HG02884 (cell line): Measurements from ENCODE around the gene NUDT3.
"Not testable (repeated sequence)": the region's sequence is repeated elsewhere in the genome, so short reads cannot be mapped to it uniquely, and the experiment has no call there.

Experiments
- ATAC-seq: cut with Tn5 transposase; IDR thresholded peaks from one replicate; pipeline ENCODE4 v1.9.1; 2021; ENCODE audit warnings: mild to moderate bottlenecking, moderate library complexity; ENCODE audit not compliant: unreplicated experiment

NUDT3 gene

DNA sequence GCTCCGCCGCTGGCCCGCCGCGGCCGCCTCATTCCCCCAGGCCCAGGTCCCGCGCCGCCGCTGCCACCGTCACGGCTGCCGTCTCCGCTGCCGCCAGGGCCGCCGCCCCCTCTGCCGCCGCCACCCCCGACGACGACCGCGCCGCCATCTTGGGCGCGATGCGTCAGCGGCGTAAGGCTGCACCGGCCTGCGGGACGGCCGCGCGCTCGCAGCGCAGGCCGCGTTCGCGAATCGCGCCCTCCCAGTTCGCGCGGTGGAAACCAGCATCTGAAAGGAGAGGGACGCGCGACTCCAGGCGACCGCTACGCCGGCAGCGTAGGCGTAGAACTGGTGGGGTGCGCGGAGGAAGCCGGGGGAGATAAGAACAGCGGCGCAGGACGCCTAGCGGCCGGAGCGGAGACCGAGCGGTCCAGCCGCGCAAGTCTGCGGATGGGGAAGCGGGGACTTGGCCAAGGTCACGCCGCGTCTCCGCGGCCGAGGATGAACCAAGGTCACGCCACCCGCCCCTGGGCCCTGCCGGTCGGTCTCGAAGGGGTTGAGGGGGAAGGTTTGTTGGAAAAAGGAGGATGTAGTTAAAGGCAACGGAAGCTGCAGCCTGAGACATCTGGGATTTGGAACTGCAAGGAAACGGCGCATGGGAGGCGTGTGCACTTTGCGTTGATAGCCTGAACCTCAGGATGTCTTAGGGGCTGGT lies at the start of gene NUDT3:
Gene NUDT3, minus strand, starts transcription at position 173 of the 694 bp plus-strand sequence. CDS start 307 bp downstream, outside the sequence.
- ATAC-seq, result peak; percentile 52

DNA sequence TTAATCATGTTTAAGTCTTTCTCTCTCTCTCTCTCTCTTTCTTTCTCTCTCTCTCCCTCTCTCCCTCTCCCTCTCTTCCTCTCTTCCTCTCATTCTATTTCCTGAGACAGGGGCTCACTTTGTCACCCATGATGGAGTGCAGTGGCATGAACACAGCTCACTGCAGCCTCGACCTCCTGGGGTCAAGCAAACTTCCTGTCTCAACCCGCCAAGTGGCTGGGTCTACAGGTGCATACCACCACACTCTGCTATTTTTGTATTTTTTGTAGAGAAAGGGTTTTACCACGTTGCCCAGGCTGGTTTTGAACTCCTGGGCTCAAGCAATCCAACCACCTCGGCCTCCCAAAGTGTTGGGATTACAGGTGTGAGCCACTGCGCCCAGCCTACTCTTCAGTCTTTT lies 49.1 kb upstream of the NUDT3 start:
- no peak for ATAC-seq

DNA sequence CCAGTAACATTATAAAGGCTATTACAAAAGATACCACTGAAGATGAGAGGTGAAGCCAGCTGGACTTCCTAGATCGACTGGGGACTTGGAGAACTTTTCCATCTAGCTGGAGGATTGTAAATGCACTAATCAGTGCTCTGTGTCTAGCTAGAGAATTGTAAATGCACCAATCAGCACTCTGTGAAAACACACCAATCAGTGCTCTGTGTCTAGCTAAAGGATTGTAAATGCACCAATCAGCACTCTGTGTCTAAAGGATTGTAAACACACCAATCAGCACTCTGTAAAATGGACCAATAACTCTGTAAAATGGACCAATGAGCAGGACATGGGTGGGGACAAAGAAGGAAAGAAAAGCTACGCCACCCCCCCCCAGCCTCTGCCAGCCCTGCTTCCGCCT lies 47.0 kb upstream of the NUDT3 start:
- no peak for ATAC-seq

- no peak for ATAC-seq
Measured at GRCh38 chr6:34438705-34439104, 46.2 kb upstream of the NUDT3 start.

GRCh38 chr6:34437644-34437970 lies 45.1 kb upstream of the NUDT3 start:
- no peak for ATAC-seq

DNA sequence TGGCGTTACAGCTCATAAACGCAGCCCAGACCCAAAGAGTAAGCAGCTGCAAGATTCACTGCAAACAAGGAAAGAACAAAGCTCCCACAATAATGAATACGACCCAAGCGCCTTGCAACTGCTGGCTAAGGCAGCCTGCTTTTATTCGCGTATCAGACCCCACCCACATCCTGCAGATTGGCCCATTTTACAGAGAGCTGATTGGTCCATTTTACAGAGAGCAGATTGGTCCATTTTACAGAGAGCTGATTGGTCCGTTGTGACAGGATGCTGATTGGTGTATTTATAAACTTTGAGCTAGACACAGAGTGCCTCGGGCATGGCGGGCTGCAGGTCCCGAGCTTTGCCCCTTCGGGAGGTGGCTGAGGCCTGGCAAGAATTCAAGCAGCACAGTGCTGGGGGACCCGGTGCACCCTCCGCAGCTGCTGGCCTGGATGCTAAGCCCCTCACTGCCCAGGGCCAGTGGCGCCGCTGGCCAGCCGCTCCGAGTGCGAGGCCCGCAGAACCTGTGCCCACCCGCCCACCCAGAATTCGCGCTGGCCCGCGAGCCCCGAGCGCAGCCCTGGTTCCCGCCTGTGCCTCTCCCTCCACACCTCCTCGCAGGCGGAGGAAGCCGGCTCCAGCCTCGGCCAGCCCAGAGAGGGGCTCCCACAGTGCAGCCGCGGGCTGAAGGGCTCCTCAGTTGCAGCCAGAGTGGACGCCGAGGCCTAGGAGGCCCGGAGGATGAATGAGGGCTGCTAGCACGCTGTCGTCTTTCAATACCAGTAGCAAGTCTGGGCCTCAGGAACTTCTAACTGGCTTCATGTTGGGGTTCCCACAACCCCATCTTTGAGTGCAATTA lies 44.6 kb upstream of the NUDT3 start:
- no peak for ATAC-seq

GRCh38 chr6:34435916-34436315 lies 43.4 kb upstream of the NUDT3 start:
- no peak for ATAC-seq

DNA sequence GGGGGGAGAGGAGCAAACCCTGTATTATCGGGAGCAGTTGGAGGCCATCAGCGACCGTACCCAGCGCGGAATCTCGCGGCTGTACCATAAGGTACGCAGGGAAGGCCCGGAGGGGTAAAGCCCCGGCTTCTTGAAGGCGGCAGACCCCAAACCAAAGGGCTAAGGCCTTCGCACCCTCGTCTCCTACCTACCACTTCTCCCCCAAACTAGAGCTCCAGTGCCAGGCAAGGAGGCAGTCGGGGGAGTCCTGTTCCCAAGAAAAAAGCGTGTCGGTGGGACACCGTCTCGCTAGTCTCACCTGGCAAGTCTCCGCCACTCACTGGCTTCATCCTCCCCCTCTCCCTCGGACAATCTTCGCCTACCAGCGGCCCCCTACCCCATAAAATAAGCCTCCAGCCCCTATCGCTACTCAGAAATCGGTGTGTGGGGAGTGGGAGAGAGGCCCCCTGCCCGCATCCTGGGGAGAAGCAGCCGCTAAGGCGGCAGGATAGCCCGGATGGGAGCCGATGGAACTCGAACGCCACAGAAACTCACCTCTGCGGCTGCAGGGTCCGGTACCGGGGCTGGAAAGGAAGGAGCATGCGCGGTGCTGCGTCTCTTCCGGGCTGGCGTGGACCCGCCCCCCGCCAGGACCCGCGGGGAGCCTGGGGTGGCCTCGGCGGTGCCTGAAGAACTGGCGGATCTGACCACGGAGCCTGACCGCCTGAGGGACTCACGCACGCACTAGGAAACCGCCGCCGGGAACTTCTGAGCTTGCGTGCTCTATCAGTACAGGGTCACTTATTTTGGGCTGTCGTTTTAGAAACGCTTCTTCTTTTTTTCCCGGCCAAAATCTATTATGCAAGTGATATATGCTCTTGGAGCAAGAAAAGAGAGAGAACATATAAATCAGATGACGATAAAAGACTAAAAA lies 33.3 kb upstream of the NUDT3 start, which contains the start of gene RPS10:
Gene RPS10, minus strand, starts transcription at position 572 of the 913 bp plus-strand sequence. CDS start 848 bp downstream, outside the sequence.
- peak; percentile 74 for ATAC-seq

DNA sequence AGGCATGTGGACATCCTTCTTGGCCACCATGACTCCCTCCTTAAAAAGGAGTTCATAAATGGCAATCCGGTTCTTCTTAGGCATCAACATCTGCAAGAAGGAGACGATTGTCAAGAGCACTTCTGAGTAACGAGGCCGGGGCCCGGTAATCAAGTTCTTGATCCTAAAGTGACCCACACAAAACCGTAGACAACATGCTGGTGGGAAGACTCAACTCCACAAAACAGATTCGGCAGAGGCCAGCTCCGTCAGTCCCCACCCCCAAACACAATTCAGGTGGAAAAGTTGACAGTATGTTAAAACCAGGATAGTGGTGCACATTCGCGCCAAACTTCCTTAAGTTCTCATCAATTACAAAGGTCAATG lies 32.6 kb upstream of the NUDT3 start:
- no peak for ATAC-seq

GRCh38 chr6:34424200-34425131 lies 32.0 kb upstream of the NUDT3 start:
- no peak for ATAC-seq

GRCh38 chr6:34423254-34423653 lies 30.8 kb upstream of the NUDT3 start:
- ATAC-seq, result no peak

DNA sequence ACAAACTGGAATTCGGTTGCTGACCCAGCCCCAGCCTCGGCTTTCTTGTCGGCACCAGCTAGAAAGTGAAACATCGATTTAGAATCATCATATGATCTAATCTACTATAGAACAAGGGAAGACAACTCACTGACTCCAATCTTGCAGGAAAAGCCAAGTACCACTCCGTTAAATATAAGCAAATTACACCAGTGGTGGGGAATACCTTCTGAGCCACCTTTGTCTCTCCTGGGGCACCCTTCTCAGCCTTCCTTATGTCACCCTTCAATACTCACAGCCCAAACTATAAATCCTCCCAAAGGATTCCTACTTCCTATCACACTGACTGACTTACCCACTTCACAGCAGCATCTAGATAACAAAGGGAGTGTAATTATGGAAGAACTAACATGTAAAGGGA lies 25.9 kb upstream of the NUDT3 start:
- ATAC-seq, result no peak

GRCh38 chr6:34416877-34417371 lies 24.5 kb upstream of the NUDT3 start:
- no peak for ATAC-seq

DNA sequence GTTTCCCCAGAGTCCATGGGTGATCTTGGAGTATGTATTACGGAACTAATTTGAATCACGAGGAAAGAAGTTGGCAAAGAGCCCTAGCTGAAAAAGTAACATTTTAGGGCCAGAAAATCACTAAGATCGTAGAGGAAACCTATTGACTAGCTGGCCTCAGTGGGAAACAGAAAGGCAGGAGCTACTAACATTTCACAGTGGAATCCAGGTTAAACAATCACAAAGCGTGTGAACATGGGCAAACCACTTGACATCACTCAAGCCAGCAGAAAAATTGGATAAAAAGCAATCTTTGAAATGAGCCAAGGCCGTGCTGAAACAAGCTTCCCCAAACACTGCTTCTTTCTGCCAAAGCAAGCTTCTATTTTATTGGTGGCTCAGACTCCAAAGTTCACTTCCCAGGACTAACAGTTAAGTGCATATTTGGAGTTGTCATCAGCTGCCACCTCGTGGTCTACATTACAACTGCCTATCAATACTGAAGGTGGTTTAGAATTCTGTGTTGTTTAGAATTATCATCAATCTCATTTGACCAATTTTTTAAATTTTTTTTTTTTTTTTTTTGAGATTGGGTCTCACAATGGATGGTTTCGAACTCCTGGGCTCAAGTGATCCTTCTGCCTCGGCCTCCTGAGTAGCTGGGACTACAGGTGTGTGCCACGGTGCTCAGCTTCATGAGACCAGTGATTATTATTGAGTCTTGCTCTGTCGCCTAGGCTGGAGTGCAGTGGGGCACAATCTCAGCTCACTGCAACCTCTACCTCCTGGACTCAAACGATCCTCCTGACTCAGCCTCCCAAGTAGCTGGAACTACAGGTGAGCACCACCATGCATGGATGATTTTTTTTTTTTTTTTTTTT lies 22.8 kb upstream of the NUDT3 start:
- ATAC-seq, result no peak

DNA sequence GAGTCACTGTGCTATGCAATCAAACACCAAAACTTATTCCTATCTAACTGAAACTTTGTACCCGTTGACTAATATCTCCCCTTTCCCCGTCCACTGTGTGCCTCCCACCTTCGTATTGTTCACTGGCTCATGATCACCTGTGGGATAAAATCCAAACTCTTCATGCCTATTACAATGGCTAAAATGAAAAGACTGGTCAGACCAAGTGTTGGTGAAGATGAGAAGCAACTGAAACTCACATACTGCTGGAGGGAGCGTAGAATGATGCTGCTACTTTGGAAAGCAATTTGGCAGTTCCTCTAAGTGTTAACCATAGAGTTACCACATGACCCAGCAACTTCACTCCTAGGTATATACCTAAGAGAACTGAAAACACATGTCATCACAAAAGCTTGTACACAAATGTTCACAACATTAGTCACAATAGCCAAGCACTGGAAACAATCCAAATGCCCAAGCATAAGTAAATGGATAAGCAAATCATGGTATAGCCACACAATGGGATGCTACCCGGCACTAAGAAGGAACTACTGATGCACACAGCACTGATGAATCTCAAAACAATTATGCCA lies 20.3 kb upstream of the NUDT3 start:
- no peak for ATAC-seq

GRCh38 chr6:34412016-34412415 lies 19.5 kb upstream of the NUDT3 start:
- ATAC-seq, result no peak

GRCh38 chr6:34407915-34408314 lies 15.4 kb upstream of the NUDT3 start:
- ATAC-seq, result not testable (repeated sequence)

- ATAC-seq, result no peak
Measured at GRCh38 chr6:34396518-34396917, 4.0 kb upstream of the NUDT3 start.

- ATAC-seq, result no peak
Measured at GRCh38 chr6:34393966-34394305, 1.5 kb upstream of the NUDT3 start.
